Karpas-422 (cell line): ENCODE results near the gene PAN3. TPM values are rescaled to one million over a fixed set of nuclear protein-coding genes. Genes with fewer than 3 reads are reported as not detected.

ENCODE experiments used
- DNase-seq: peaks from one replicate; pipeline ENCODE4 v3.0.0-alpha.2; 2015
- H2AFZ ChIP-seq: fragments of 200-600 bp; sonication (generic); 2 replicates; pipeline ENCODE4 v1.6.1; 2014; ENCODE audit warnings: antibody characterized with exemption, low read length, mixed read lengths
- H3K27ac ChIP-seq: fragments of 200-600 bp; sonication (generic); 2 replicates; pipeline ENCODE4 v1.5.1; 2014; ENCODE audit warnings: mild to moderate bottlenecking, low read length, moderate library complexity
- H3K27me3 ChIP-seq: fragments of 200-600 bp; sonication (generic); 2 replicates; pipeline ENCODE4 v1.6.1; 2014; ENCODE audit warnings: low read length, mixed read lengths
- H3K36me3 ChIP-seq: fragments of 200-600 bp; sonication (generic); 2 replicates; pipeline ENCODE4 v1.6.1; 2014; ENCODE audit warnings: low read length, mixed read lengths; ENCODE audit not compliant: insufficient read depth
- H3K4me1 ChIP-seq: fragments of 200-600 bp; sonication (generic); 2 replicates; pipeline ENCODE4 v1.6.1; 2014; ENCODE audit warnings: mild to moderate bottlenecking, low read length, mixed read lengths
- H3K4me2 ChIP-seq: fragments of 200-600 bp; sonication (generic); 2 replicates; pipeline ENCODE4 v1.6.1; 2014; ENCODE audit warnings: low read length, low read depth, mild to moderate bottlenecking; ENCODE audit not compliant: poor library complexity, severe bottlenecking
- H3K4me3 ChIP-seq: fragments of 200-600 bp; sonication (generic); 2 replicates; pipeline ENCODE4 v1.5.1; 2014; ENCODE audit warnings: mild to moderate bottlenecking, antibody characterized with exemption, low read length, mixed read lengths
- H3K79me2 ChIP-seq: fragments of 200-600 bp; sonication (generic); 2 replicates; pipeline ENCODE4 v1.6.1; 2014; ENCODE audit warnings: mild to moderate bottlenecking, low read length, mixed read lengths
- H3K9ac ChIP-seq: fragments of 200-600 bp; sonication (generic); 2 replicates; pipeline ENCODE4 v1.6.0; 2014; ENCODE audit warnings: low read length
- H3K9me2 ChIP-seq: fragments of 200-600 bp; sonication (generic), shearing (Covaris generic); replicated peaks from 2 replicates; pipeline ENCODE4 v1.6.0; 2014; ENCODE audit warnings: mild to moderate bottlenecking, low read length, moderate library complexity; ENCODE audit not compliant: insufficient read depth
- H3K9me3 ChIP-seq: fragments of 300-700, 200-600 bp; sonication (generic); 2 replicates; pipeline ENCODE4 v1.6.1; 2014; ENCODE audit warnings: low read length, mixed read lengths
- H4K20me1 ChIP-seq: fragments of 200-600 bp; sonication (generic); 2 replicates; pipeline ENCODE4 v1.6.1; 2014; ENCODE audit warnings: mild to moderate bottlenecking, antibody characterized with exemption, low read length, low read depth; ENCODE audit not compliant: insufficient read depth
- total RNA-seq: library from RNA; depleted of rRNA; stranded (reverse); fragments of >200 nt; shearing (Covaris generic); gene quantifications from 2 replicates; pipeline ENCODE4 v1.2.3, GENCODE V29; 2014; ENCODE audit warnings: low replicate concordance; rRNA removed

The PAN3 gene
- total RNA-seq: 21.1 and 39.8 TPM in 2 replicates

GRCh38 chr13:28138012-28138755 is at the start of gene PAN3:
Gene PAN3 (plus strand): TSS chr13:28138545. CDS start chr13:28138658, 113 bp downstream.
- H3K9ac ChIP-seq: peak within 1 kb of the TSS; percentile 99
- peaks cover 35% of the 10 kb centered on the region for H4K20me1 ChIP-seq
- H3K9me3 ChIP-seq: no peaks in the 10 kb centered on the region
- H2AFZ ChIP-seq: peak within 1 kb of the TSS; percentile 88
- peaks cover 60% of the 10 kb centered on the region for H3K79me2 ChIP-seq
- peak; percentile 96 for DNase-seq
- H3K36me3 ChIP-seq: no peaks in the 10 kb centered on the region; the same call in 1 of the 2 replicates
- no peaks in the 10 kb centered on the region for H3K27me3 ChIP-seq
- H3K4me1 ChIP-seq: peaks cover 26% of the 10 kb centered on the region
- peak within 1 kb of the TSS; percentile 82 for H3K4me3 ChIP-seq
- H3K27ac ChIP-seq: peak within 1 kb of the TSS; percentile 90
- peak within 1 kb of the TSS; percentile 87 for H3K4me2 ChIP-seq
- H3K9me2 ChIP-seq: no peaks in the 10 kb centered on the region

DNA sequence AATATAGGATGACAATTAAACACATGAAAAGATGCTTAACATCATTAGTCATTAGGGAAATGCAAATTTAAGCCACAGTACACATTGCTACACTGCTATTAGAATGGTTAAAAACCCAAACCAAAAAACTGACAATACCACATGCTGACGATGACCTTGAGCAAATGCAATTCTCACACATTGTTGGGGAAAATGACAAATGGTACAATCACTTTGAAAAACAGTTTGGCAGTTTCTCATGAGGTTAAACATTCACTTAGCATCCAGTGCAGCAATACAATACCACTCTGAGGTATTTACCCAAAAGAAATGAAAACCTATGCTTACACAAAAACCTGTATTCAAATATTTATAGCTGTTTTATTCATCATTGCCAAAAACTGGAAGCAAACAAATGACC is 49.3 kb upstream of the PAN3 start:
- Histone ChIP-seq H3K4me1 (no peaks in the 10 kb centered on the region), H3K79me2 (no peaks in the 10 kb centered on the region), H3K4me3 (no peak overlapping the region), H3K9ac (no peak overlapping the region), H3K4me2 (no peak overlapping the region), H4K20me1 (no peaks in the 10 kb centered on the region), H3K36me3 (no peaks in the 10 kb centered on the region), H3K9me3 (no peaks in the 10 kb centered on the region), H3K9me2 (no peaks in the 10 kb centered on the region), H3K27ac (no peak overlapping the region), H2AFZ (no peak overlapping the region), H3K27me3 (no peaks in the 10 kb centered on the region)
- no peak for DNase-seq

- Histone ChIP-seq H3K9me2 (no peaks in the 10 kb centered on the region), H3K79me2 (no peaks in the 10 kb centered on the region)
- DNase-seq: no peak
Measured at GRCh38 chr13:28092431-28092830, 45.9 kb upstream of the PAN3 start.

GRCh38 chr13:28093881-28094280 is 44.5 kb upstream of the PAN3 start:
- no peak overlapping the region for H3K27ac ChIP-seq
- no peak overlapping the region for H3K9ac ChIP-seq
- no peaks in the 10 kb centered on the region for H3K79me2 ChIP-seq
- no peaks in the 10 kb centered on the region for H3K4me1 ChIP-seq
- no peaks in the 10 kb centered on the region for H3K36me3 ChIP-seq
- H3K9me3 ChIP-seq: no peaks in the 10 kb centered on the region
- H2AFZ ChIP-seq: no peak overlapping the region
- no peak for DNase-seq
- H3K27me3 ChIP-seq: no peaks in the 10 kb centered on the region
- H3K9me2 ChIP-seq: no peaks in the 10 kb centered on the region
- no peaks in the 10 kb centered on the region for H4K20me1 ChIP-seq
- no peak overlapping the region for H3K4me3 ChIP-seq
- H3K4me2 ChIP-seq: no peak overlapping the region

More at GRCh38 chr13:28092431-28092830, 45.9 kb upstream of the PAN3 start:
- Histone ChIP-seq H2AFZ (no peak overlapping the region), H3K36me3 (no peaks in the 10 kb centered on the region), H3K4me3 (no peak overlapping the region), H3K9ac (no peak overlapping the region), H4K20me1 (no peaks in the 10 kb centered on the region), H3K9me3 (no peaks in the 10 kb centered on the region), H3K27ac (no peak overlapping the region), H3K4me1 (no peaks in the 10 kb centered on the region), H3K4me2 (no peak overlapping the region), H3K27me3 (no peaks in the 10 kb centered on the region)

DNA sequence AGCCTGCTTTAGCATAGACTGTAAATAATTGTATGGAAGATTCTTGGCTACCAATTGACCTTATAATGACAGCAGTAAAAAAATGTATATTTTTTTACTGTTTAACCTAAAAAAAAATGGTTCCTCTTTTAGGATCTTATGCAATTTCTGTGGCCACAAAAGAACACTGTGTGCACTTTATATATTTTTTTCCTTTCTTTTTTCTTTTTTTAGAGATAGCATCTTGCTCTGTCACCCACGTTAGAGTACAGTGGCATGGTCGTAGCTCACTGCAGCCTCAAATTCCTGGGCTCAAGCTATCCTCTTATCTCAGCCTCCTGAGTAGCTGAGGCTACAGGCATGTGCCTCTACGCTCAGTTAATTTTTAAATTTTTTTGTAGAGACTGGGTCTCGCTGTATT is 44.0 kb upstream of the PAN3 start:
- no peak overlapping the region for H3K9ac ChIP-seq
- no peaks in the 10 kb centered on the region for H3K9me2 ChIP-seq
- no peak overlapping the region for H3K4me2 ChIP-seq

DNA sequence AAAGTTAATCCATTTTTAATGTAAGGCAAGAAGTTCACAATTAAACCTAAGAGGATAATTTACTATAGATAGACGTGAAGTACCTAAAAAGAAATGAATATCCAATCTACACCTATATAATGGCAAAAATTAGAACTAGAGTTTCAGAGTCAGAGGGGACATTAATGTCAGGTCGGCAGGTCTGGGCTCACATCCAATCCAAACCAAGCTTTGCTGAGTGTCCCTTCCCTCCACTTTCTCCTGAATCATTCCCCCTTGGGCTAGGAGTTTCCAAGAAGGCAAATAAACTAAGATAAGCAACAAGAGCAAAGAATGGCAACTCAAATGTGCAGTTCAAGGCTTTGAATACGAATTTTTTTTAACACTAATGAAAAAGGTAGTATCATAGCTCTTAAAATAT is 40.8 kb upstream of the PAN3 start:
- H3K4me3 ChIP-seq: no peak overlapping the region
- no peak overlapping the region for H2AFZ ChIP-seq
- no peaks in the 10 kb centered on the region for H3K36me3 ChIP-seq
- no peak for DNase-seq
- no peaks in the 10 kb centered on the region for H3K9me3 ChIP-seq
- H4K20me1 ChIP-seq: no peaks in the 10 kb centered on the region
- H3K9me2 ChIP-seq: no peaks in the 10 kb centered on the region
- no peak overlapping the region for H3K4me2 ChIP-seq
- H3K79me2 ChIP-seq: no peaks in the 10 kb centered on the region
- H3K9ac ChIP-seq: no peak overlapping the region
- H3K27me3 ChIP-seq: no peaks in the 10 kb centered on the region
- no peak overlapping the region for H3K27ac ChIP-seq
- no peaks in the 10 kb centered on the region for H3K4me1 ChIP-seq

More for the DNA sequence above, 44.0 kb upstream of the PAN3 start:
- Histone ChIP-seq H3K79me2 (no peaks in the 10 kb centered on the region), H2AFZ (no peak overlapping the region), H3K9me3 (no peaks in the 10 kb centered on the region), H4K20me1 (no peaks in the 10 kb centered on the region), H3K4me3 (no peak overlapping the region), H3K4me1 (no peaks in the 10 kb centered on the region), H3K27ac (no peak overlapping the region), H3K36me3 (no peaks in the 10 kb centered on the region), H3K27me3 (no peaks in the 10 kb centered on the region)
- no peak for DNase-seq

- Histone ChIP-seq H3K27me3 (no peaks in the 10 kb centered on the region), H2AFZ (no peak overlapping the region), H3K4me1 (no peaks in the 10 kb centered on the region), H3K4me3 (peak overlapping the region; percentile 36; the same call in 1 of the 2 replicates), H4K20me1 (no peaks in the 10 kb centered on the region), H3K9ac (no peak overlapping the region), H3K27ac (no peak overlapping the region), H3K9me3 (no peaks in the 10 kb centered on the region), H3K9me2 (no peaks in the 10 kb centered on the region), H3K36me3 (no peaks in the 10 kb centered on the region), H3K79me2 (no peaks in the 10 kb centered on the region), H3K4me2 (peak overlapping the region; percentile 51)
- DNase-seq: no peak
Measured at GRCh38 chr13:28099396-28100149, 38.8 kb upstream of the PAN3 start.
